Measurements from ENCODE around the gene FNDC1. TPM values are rescaled to one million over a fixed set of nuclear protein-coding genes. Genes with fewer than 3 reads are reported as not detected.

The FNDC1 gene
- total and polyA plus RNA-seq, 2 of the 13 experiments (the other 11 are each of a cell fraction or from before 2014, with no cell fraction given): not detected

GRCh38 chr6:159190460-159190859 lies 21.3 kb downstream of the FNDC1 start:
- no peak overlapping the region for H2AFZ ChIP-seq (ENCODE audit: low read length)
- BruUV-seq (replicated peaks): no TSS peak
- ChIA-PET CTCF (ENCODE audit: low intra/inter-chr PET ratio, low total read pairs) (no interaction called here), POLR2A (no interaction called here)
- H3K4me1 ChIP-seq (ENCODE audit: insufficient read depth, low read length): no peaks in the 10 kb centered on the region
- 8% methylated on average over 7 of the region's 7 CpGs for WGBS (ENCODE audit: low lambda C conversion rate)
- intact Hi-C loops (cut with micrococcal nuclease; ENCODE audit: unreplicated experiment) (no loop called here), in situ Hi-C loops (cut with HindIII; ENCODE audit: extremely low pct_ligation_motif_present, low pct_unique_long_range_greater_than_20kb) (no loop called here)
- FAIRE-seq (no peak), ATAC-seq (no peak), DNase-seq (ENCODE audit: low spot score) (no peak)
- peaks cover 0 to 7% of the 10 kb centered on the region in 2 experiments; a peak in 1 of 5 replicates for H3K27me3 ChIP-seq (ENCODE audit: control insufficient read depth in 1 of 2, insufficient read depth in 2 of 2, low read length in 2 of 2)
- no peaks in the 10 kb centered on the region for H4K20me1 ChIP-seq (ENCODE audit: insufficient read depth, low read length)
- TF ChIP-seq ZNF124 (CRISPR knock-in tag; IDR thresholded peaks at IDR 0.05) (no peak), MAFK (conservative IDR thresholded peaks at IDR 0.05 in 1 of 2, IDR thresholded peaks at IDR 0.05 in 1 of 2; ENCODE audit: low read length in 2 of 2) (peak; percentile 67 to 89; a peak in 3 of 4 replicates), MAFF (IDR thresholded peaks at IDR 0.05; ENCODE audit: low read depth, low read length) (peak; percentile 81), ZNF136 (CRISPR knock-in tag; IDR thresholded peaks at IDR 0.05; ENCODE audit: low read depth) (no peak), HINFP (CRISPR knock-in tag; IDR thresholded peaks at IDR 0.05; ENCODE audit: low read depth) (no peak), TRIM24 (CRISPR knock-in tag; IDR thresholded peaks at IDR 0.05) (no peak), ISL2 (CRISPR knock-in tag; IDR thresholded peaks at IDR 0.05) (no peak), ZNF496 (CRISPR knock-in tag; IDR thresholded peaks at IDR 0.05; ENCODE audit: insufficient replicate concordance) (no peak)
- no peaks in the 10 kb centered on the region for H3K9me3 ChIP-seq (ENCODE audit: low read length)
- no peak overlapping the region for H3K4me2 ChIP-seq (ENCODE audit: low read depth, low read length)
- H3K9ac ChIP-seq (ENCODE audit: insufficient read depth, low read depth, low read length): no peak overlapping the region
- H3K4me3 ChIP-seq (replicated peaks in 1 of 3; ENCODE audit: insufficient read depth in 1 of 3, low read depth in 2 of 3, low read length in 3 of 3): no peak overlapping the region
- no peaks in the 10 kb centered on the region for H3K36me3 ChIP-seq (replicated peaks in 1 of 2; ENCODE audit: control insufficient read depth in 1 of 2, insufficient read depth in 2 of 2, low read length in 2 of 2)
- no peak overlapping the region for H3K27ac ChIP-seq (ENCODE audit: extremely low read length, insufficient read depth, low read length)
- no peaks in the 10 kb centered on the region for H3K79me2 ChIP-seq (ENCODE audit: insufficient read depth, low read length)

- H3K9ac ChIP-seq (ENCODE audit: insufficient read depth, low read depth, low read length): no peak overlapping the region
- in situ Hi-C loops (cut with HindIII; ENCODE audit: extremely low pct_ligation_motif_present, low pct_unique_long_range_greater_than_20kb): no loop called here
- H3K79me2 ChIP-seq (ENCODE audit: insufficient read depth, low read length): no peaks in the 10 kb centered on the region
- WGBS (ENCODE audit: low lambda C conversion rate): 10% methylated on average over 2 of the region's 2 CpGs
- no peak for FAIRE-seq
- no peak overlapping the region for H3K27ac ChIP-seq (ENCODE audit: extremely low read length, insufficient read depth, low read length)
- POLR2A ChIA-PET: no interaction called here
- CTCF ChIA-PET (ENCODE audit: low intra/inter-chr PET ratio, low total read pairs): no interaction called here
- no peaks in the 10 kb centered on the region for H3K36me3 ChIP-seq (replicated peaks in 1 of 2; ENCODE audit: control insufficient read depth in 1 of 2, insufficient read depth in 2 of 2, low read length in 2 of 2)
- H3K27me3 ChIP-seq (ENCODE audit: control insufficient read depth in 1 of 2, insufficient read depth in 2 of 2, low read length in 2 of 2): peaks cover 0 to 19% of the 10 kb centered on the region in 2 experiments; a peak in 1 of 5 replicates
- H4K20me1 ChIP-seq (ENCODE audit: insufficient read depth, low read length): no peaks in the 10 kb centered on the region
- BruUV-seq (replicated peaks): no TSS peak
- no peaks in the 10 kb centered on the region for H3K4me1 ChIP-seq (ENCODE audit: insufficient read depth, low read length)
- ATAC-seq: no peak
- H3K4me3 ChIP-seq (replicated peaks in 1 of 3; ENCODE audit: insufficient read depth in 1 of 3, low read depth in 2 of 3, low read length in 3 of 3): no peak overlapping the region
- no peak for DNase-seq (ENCODE audit: low spot score)
- intact Hi-C loops (cut with micrococcal nuclease; ENCODE audit: unreplicated experiment): no loop called here
- no peaks in the 10 kb centered on the region for H3K9me3 ChIP-seq (ENCODE audit: low read length)
- H2AFZ ChIP-seq (ENCODE audit: low read length): no peak overlapping the region
- H3K4me2 ChIP-seq (ENCODE audit: low read depth, low read length): no peak overlapping the region
- TF ChIP-seq PAWR (CRISPR knock-in tag; IDR thresholded peaks at IDR 0.05; ENCODE audit: borderline replicate concordance) (no peak), POLR2G (IDR thresholded peaks at IDR 0.05; ENCODE audit: low read depth, low read length) (no peak)
These were observed 24.7 kb downstream of the FNDC1 start for GRCh38 chr6:159193923-159194322.
